Neuronal stem cell (in vitro differentiated cells): ENCODE results near the gene DCXR.

Source experiments
- DNase-seq: peaks from one replicate; pipeline ENCODE4 v3.0.0-alpha.2; 2013; ENCODE audit warnings: low spot score
- H2AFZ ChIP-seq: one replicate; pipeline ENCODE4 v1.6.1; 2013; ENCODE audit warnings: mild to moderate bottlenecking, low read length, inconsistent platforms
- H2AK5ac ChIP-seq: 2 replicates; pipeline ENCODE4 v1.6.1; 2013; ENCODE audit warnings: low read depth, mild to moderate bottlenecking, inconsistent platforms, low read length, moderate library complexity, mixed read lengths
- H2BK120ac ChIP-seq: 2 replicates; pipeline ENCODE4 v1.6.1; 2013; ENCODE audit warnings: low read depth, mild to moderate bottlenecking, inconsistent platforms, low read length, moderate library complexity, mixed read lengths
- H2BK12ac ChIP-seq: one replicate; pipeline ENCODE4 v1.6.1; 2013; ENCODE audit warnings: low read length, inconsistent platforms
- H2BK15ac ChIP-seq: 2 replicates; pipeline ENCODE4 v1.6.1; 2013; ENCODE audit warnings: mild to moderate bottlenecking, low read length, inconsistent platforms, mixed read lengths
- H2BK5ac ChIP-seq: one replicate; pipeline ENCODE4 v1.6.1; 2013; ENCODE audit warnings: inconsistent platforms, mild to moderate bottlenecking, low read length, moderate library complexity
- H3K14ac ChIP-seq: one replicate; pipeline ENCODE4 v1.6.1; 2013; ENCODE audit warnings: low read length, inconsistent platforms
- H3K18ac ChIP-seq: 2 replicates; pipeline ENCODE4 v1.6.1; 2013; ENCODE audit warnings: low read length, inconsistent platforms
- H3K23ac ChIP-seq: 2 replicates; pipeline ENCODE4 v1.6.1; 2013; ENCODE audit warnings: low read depth, mild to moderate bottlenecking, mixed read lengths, low read length, inconsistent platforms; ENCODE audit not compliant: poor library complexity
- H3K27ac ChIP-seq: replicated peaks from 3 replicates; pipeline ENCODE4 v1.5.1; 2013; ENCODE audit warnings: low read length, inconsistent platforms
- H3K27me3 ChIP-seq, 3 experiments: 2 replicates each; pipeline ENCODE4 v1.6.1; 2013; ENCODE audit warnings: low read length in 3 of 3, mild to moderate bottlenecking in 2 of 3, inconsistent platforms in 1 of 3, low read depth in 1 of 3, mixed read lengths in 1 of 3, moderate library complexity in 1 of 3; ENCODE audit not compliant: control insufficient read depth in 3 of 3, insufficient read depth in 3 of 3
- H3K36me3 ChIP-seq, 2 donors: replicated peaks in 1 of 2; 2 replicates each; pipeline ENCODE4 v1.6.1; 2013; ENCODE audit warnings: low read length in 2 of 2; ENCODE audit not compliant: control insufficient read depth in 2 of 2, insufficient read depth in 2 of 2
- H3K4ac ChIP-seq: 2 replicates; pipeline ENCODE4 v1.6.1; 2013; ENCODE audit warnings: inconsistent platforms, mild to moderate bottlenecking, low read length, moderate library complexity
- H3K4me1 ChIP-seq, 2 donors: 1 replicate in 1 of 2; 2 replicates in 1 of 2; pipeline ENCODE4 v1.6.1; 2013; ENCODE audit warnings: low read length in 2 of 2, low read depth in 1 of 2; ENCODE audit not compliant: control insufficient read depth in 2 of 2, insufficient read depth in 1 of 2
- H3K4me2 ChIP-seq: one replicate; pipeline ENCODE4 v1.6.1; 2013; ENCODE audit warnings: mild to moderate bottlenecking, low read length, inconsistent platforms; ENCODE audit not compliant: insufficient read depth, poor library complexity, severe bottlenecking
- H3K4me3 ChIP-seq, 2 donors: 2 replicates each; pipeline ENCODE4 v1.5.1; 2013; ENCODE audit warnings: low read length in 2 of 2, mild to moderate bottlenecking in 2 of 2, inconsistent platforms in 1 of 2, moderate library complexity in 1 of 2
- H3K79me1 ChIP-seq: one replicate; pipeline ENCODE4 v1.6.1; 2013; ENCODE audit warnings: low read depth, mild to moderate bottlenecking, inconsistent platforms, low read length, moderate library complexity
- H3K9ac ChIP-seq: one replicate; pipeline ENCODE4 v1.6.1; 2013; ENCODE audit warnings: mild to moderate bottlenecking, low read depth, low read length, inconsistent platforms; ENCODE audit not compliant: poor library complexity
- H3K9me3 ChIP-seq, 2 donors: replicated peaks in 1 of 2; 2 replicates each; pipeline versions ENCODE3 to v1.6.1; 2013; ENCODE audit warnings: low read length in 2 of 2, mild to moderate bottlenecking in 2 of 2, inconsistent platforms in 1 of 2, low read depth in 1 of 2, mixed read lengths in 1 of 2, moderate library complexity in 1 of 2; ENCODE audit not compliant: control insufficient read depth in 2 of 2, insufficient read depth in 1 of 2
- H4K8ac ChIP-seq: one replicate; pipeline ENCODE4 v1.6.1; 2013; ENCODE audit warnings: low read depth, mild to moderate bottlenecking, inconsistent platforms, low read length, moderate library complexity
- H4K91ac ChIP-seq: one replicate; pipeline ENCODE4 v1.6.1; 2013; ENCODE audit warnings: low read length, low read depth, mild to moderate bottlenecking, inconsistent platforms; ENCODE audit not compliant: poor library complexity
- WGBS, 2 donors: extraction: QIAGEN DNeasy Blood & Tissue Kit; methylation state at CpG; one replicate each; pipeline ENCODE4 v1.1.7; 2013; ENCODE audit warnings: missing lambda C conversion rate in 2 of 2, mixed read lengths in 1 of 2; ENCODE audit not compliant: insufficient read length in 2 of 2, insufficient replicate concordance in 1 of 2; ENCODE audit errors: extremely low coverage in 2 of 2; 5-methylcytosine and 5-hydroxymethylcytosine counted together

DCXR gene

DNA sequence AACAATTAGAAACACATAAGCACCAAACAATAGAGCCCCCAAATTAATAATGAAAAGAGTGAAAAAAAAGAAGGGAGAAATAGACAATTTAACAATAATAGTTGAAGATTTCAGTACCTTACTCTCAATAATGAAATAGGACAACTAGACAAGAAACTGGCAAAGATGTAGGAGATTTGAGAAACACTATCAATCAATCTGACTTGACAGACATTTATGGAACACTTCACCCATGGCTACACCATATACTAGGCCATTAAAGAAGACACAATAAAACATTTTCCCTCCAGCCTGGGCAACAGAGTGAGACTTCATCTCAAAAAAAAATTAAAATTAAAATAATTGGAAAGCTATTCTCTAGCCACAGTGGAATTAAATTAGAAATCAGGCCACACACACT lies 33.1 kb upstream of the DCXR start:
- Histone ChIP-seq H3K18ac (no peak overlapping the region), H3K9ac (no peak overlapping the region), H4K8ac (no peak overlapping the region), H3K9me3 (no peaks in the 10 kb centered on the region), H4K91ac (no peak overlapping the region), H3K23ac (no peak overlapping the region), H3K36me3 (no peaks in the 10 kb centered on the region), H2BK15ac (no peak overlapping the region), H3K4ac (no peak overlapping the region), H3K27ac (no peak overlapping the region), H3K79me1 (no peaks in the 10 kb centered on the region), H3K4me1 (peaks cover 0 to 3% of the 10 kb centered on the region in 2 donors), H3K27me3 (no peaks in the 10 kb centered on the region), H2BK12ac (no peak overlapping the region), H3K4me3 (no peak overlapping the region), H2BK120ac (no peak overlapping the region), H3K14ac (no peak overlapping the region), H3K4me2 (no peak overlapping the region), H2AK5ac (no peak overlapping the region), H2AFZ (no peak overlapping the region), H2BK5ac (no peak overlapping the region)
- DNase-seq: no peak

DNA sequence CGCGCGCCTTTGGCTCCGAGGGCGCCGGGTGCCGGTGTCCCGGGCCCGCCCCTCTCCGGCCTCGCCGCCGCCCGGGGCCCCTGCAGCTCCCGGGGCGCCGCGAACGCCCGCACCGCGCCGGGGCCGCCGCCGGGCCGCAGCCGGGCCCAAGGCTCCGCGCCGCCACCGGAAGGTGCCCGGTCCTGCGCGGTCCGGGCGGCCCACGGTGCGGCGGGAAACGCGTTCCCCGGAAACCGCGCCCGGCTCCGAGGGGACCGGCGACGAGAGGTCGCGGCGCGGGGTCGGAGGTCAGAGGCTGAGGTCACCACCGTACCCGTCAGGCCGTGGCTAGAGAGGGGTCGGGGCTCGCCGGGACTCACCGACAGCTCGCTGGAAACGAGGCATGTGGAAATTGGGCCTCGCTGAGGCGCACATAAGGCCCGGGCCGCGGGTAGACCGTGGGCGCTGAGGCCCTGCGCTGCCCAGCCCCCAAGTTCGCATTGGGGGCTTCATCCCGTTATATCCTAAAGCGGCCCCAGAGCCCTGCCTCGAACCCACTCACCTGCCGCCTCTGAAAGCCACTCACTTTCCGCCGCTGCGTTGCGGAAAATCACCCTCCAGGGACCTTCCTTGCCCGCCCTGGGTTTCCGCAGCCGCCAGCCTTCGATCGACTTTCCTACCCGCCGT lies 28.3 kb upstream of the DCXR start, which contains the start of gene DUS1L:
Gene DUS1L (minus strand): TSS at position 167 of the 666 bp plus-strand sequence. CDS start 745 bp downstream, outside the sequence.
- no CpG with 5 or more reads among the region's 88 CpGs for WGBS, 2 donors

DNA sequence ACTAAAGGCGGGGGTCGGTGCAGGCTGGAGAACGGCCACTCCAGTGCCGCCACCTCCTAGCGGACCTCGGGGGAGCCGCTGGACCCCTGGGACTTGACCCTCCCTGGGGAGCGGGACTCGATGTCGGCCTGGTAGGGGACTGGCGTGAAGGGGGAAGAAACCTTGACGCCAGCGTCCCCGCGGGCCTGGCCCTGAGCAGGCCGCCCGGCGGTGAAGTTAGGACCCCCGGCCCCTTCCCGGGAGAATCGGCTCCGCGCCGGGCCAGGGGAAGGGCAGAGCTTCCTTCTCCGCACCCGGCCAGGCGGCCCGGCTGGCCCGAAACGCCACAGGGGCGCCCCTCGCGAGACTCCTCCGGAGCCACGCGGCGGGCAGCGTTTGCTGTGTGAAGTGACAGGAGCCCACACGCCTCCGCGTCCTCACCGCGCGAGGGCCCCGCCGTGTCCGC lies 27.7 kb upstream of the DCXR start:
- no peak overlapping the region for H3K27ac ChIP-seq
- no peak overlapping the region for H2BK120ac ChIP-seq
- no peak overlapping the region for H4K91ac ChIP-seq
- H2BK12ac ChIP-seq: no peak overlapping the region
- peaks cover 7 to 8% of the 10 kb centered on the region in 2 donors for H3K4me1 ChIP-seq
- peaks cover 10% of the 10 kb centered on the region for H3K79me1 ChIP-seq
- no peak overlapping the region for H2BK5ac ChIP-seq
- no peak overlapping the region for H3K4ac ChIP-seq
- peak overlapping the region; percentile 97 for H2AK5ac ChIP-seq
- H3K27me3 ChIP-seq: no peaks in the 10 kb centered on the region
- H3K4me3 ChIP-seq: peak overlapping the region; percentile 64 to 98
- peak overlapping the region; percentile 87 for H3K18ac ChIP-seq
- H3K9me3 ChIP-seq: no peaks in the 10 kb centered on the region
- peaks cover 31 to 38% of the 10 kb centered on the region in 2 donors for H3K36me3 ChIP-seq
- peak overlapping the region; percentile 73 for H3K23ac ChIP-seq
- H3K9ac ChIP-seq: peak overlapping the region; percentile 90
- H2BK15ac ChIP-seq: no peak overlapping the region
- peak overlapping the region; percentile 73 for H2AFZ ChIP-seq
- H3K14ac ChIP-seq: peak overlapping the region; percentile 38
- DNase-seq: no peak
- peak overlapping the region; percentile 97 for H3K4me2 ChIP-seq
- peak overlapping the region; percentile 65 for H4K8ac ChIP-seq
- WGBS, 2 donors: no CpG with 5 or more reads among the region's 47 CpGs

More for the DNA sequence above, 28.3 kb upstream of the DCXR start, which contains the start of gene DUS1L:
- Histone ChIP-seq H3K4ac (peak within 1 kb of the TSS; percentile 76), H3K23ac (peak within 1 kb of the TSS; percentile 80), H3K9ac (peak within 1 kb of the TSS; percentile 90), H2BK12ac (peak within 1 kb of the TSS; percentile 10), H3K27ac (no peak within 1 kb of the TSS), H2BK120ac (peak within 1 kb of the TSS; percentile 81), H4K8ac (peak within 1 kb of the TSS; percentile 92), H3K9me3 (no peaks in the 10 kb centered on the region), H3K18ac (peak within 1 kb of the TSS; percentile 94), H2BK5ac (no peak within 1 kb of the TSS), H3K4me1 (peaks cover 7 to 8% of the 10 kb centered on the region in 2 donors), H3K4me3 (peak within 1 kb of the TSS; percentile 64 to 98), H3K27me3 (no peaks in the 10 kb centered on the region), H3K79me1 (peaks cover 10% of the 10 kb centered on the region), H2BK15ac (peak within 1 kb of the TSS; percentile 89), H3K14ac (peak within 1 kb of the TSS; percentile 38), H3K36me3 (peaks cover 26 to 32% of the 10 kb centered on the region in 2 donors), H2AK5ac (peak within 1 kb of the TSS; percentile 97), H2AFZ (peak within 1 kb of the TSS; percentile 96), H4K91ac (no peak within 1 kb of the TSS), H3K4me2 (peak within 1 kb of the TSS; percentile 97)
- peak; percentile 56 for DNase-seq

DNA sequence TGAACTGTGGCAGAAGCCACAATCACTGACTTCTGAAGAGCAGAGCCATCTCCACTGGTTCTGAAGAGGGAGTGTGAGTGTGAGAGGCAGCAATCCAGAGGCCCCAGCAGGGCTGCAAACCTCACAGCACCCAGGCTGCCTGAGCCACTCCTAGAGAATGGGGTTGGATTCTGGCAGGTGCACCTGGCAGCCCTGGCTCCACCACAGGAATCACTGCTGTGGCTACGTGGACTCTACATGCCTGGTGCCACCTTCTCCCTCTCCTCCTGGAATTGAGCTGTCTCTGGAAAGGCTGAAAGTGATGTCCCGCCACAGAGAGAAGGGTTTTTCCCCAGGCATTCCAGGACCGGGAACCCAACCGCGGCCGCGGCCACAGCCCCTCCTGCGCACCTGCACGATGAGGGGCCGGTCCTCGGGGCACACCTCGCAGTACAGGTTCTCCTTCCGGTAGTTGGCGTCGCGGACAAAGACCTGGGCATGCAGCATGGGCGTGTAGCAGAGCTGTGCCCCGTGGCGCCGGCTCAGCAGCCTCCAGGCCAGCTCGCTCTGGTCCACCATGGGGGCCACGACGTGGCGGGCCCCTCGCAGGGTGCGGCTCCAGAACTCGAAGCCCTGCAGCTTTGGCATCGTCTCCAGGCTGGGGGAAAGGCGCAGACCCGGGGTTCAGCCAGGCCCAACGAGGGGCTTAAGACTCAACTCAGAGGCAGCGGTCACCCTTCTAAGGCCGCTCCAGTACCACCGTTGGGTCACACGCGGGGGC lies 27.1 kb upstream of the DCXR start:
- no peak overlapping the region for H2BK15ac ChIP-seq
- peaks cover 10% of the 10 kb centered on the region for H3K79me1 ChIP-seq
- H2BK5ac ChIP-seq: no peak overlapping the region
- no CpG with 5 or more reads among the region's 36 CpGs for WGBS, 2 donors
- no peaks in the 10 kb centered on the region for H3K27me3 ChIP-seq
- H3K14ac ChIP-seq: peak overlapping the region; percentile 38
- peak overlapping the region; percentile 10 for H2BK12ac ChIP-seq
- no peak overlapping the region for H3K27ac ChIP-seq
- H3K9ac ChIP-seq: peak overlapping the region; percentile 90
- no peak overlapping the region for H4K8ac ChIP-seq
- H2BK120ac ChIP-seq: no peak overlapping the region
- peak overlapping the region; percentile 28 for H3K18ac ChIP-seq
- peak overlapping the region; percentile 73 for H3K23ac ChIP-seq
- peaks cover 31 to 44% of the 10 kb centered on the region in 2 donors for H3K36me3 ChIP-seq
- H3K9me3 ChIP-seq: no peaks in the 10 kb centered on the region
- peak overlapping the region; percentile 97 for H2AK5ac ChIP-seq
- H2AFZ ChIP-seq: no peak overlapping the region
- H3K4ac ChIP-seq: no peak overlapping the region
- no peak for DNase-seq
- peak overlapping the region; percentile 97 for H3K4me2 ChIP-seq
- H3K4me3 ChIP-seq: peak overlapping the region; percentile 64 to 98
- no peak overlapping the region for H4K91ac ChIP-seq
- H3K4me1 ChIP-seq: peaks cover 7 to 8% of the 10 kb centered on the region in 2 donors
